Measurements from ENCODE around the gene PKHD1.

Gene PKHD1

DNA sequence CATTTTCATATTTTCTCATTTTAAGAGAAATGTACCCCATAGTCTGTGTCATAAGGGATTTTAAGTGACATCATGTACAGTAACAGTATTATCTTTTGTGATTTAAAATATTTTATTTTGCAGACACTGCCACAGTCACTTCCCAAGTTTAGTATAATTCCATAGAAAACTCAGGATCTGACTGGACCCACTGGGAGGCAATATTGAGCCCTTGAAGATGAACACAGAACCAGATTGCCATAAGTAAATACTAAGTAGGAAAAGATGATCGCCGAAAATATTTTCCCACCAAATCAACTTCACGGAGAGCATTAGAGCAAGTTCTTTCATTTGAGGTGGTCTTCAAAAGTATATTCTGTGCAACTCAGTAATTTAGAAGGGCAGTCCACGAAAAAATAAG is 17.6 kb upstream of the PKHD1 start:
- DNase-seq: no peak

DNA sequence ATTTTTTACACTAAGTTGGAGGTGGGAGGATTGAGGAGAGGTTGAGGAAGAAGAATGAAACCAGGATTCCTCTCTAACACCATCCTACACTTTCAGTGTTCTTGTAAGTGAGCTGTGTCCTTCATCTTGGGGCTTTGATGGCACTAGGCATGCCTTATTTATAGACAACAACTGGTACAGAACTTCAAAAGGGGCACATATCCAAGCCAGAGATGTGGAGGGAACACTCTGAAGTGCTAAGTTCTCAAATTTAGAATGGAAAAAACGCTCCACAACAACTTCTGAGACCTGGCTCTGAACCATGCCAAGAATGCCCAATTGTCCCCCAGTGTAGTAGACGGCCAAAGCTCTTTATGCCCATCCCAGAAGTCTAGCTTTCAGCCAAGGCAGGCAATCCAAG is 16.2 kb upstream of the PKHD1 start:
- no peak for DNase-seq

DNA sequence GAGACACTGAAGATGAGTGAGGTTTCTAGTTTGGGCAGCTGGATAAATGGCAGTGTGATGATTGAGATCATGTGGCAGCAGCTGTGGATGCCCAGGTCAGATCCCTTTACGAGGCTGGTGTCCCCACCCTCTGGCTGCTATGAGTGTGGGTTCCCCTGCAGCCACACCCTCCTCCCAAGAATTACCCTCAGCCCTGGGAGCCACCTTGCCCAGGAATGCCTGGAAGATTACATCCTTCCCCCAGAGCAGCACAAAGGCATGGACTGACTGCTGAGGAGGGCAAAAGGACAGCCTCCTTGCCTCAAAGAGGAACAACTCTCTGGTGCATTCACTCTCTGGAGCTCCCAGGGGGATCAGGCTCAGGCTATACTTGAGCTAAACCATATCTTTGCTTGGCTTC is 15.0 kb upstream of the PKHD1 start:
- DNase-seq: no peak

DNA sequence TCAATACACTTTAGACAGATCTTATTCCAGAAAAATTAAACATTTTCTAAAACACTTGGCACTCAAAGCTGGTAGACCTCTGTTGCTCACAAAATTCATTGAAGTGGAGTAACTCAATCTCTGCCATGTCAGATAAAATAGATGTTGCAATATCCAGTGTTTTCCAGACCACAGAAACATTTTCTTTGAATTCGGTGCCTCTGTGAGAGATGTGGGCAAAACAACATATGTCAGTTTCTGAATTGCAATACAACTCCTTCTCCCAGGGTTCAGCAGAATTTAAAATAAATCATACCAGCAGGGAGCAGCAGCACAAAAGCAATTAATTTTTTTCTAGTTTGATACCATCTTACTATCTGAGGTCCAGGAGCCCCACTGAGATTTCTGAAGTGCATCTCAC is 11.3 kb upstream of the PKHD1 start:
- DNase-seq: no peak

DNA sequence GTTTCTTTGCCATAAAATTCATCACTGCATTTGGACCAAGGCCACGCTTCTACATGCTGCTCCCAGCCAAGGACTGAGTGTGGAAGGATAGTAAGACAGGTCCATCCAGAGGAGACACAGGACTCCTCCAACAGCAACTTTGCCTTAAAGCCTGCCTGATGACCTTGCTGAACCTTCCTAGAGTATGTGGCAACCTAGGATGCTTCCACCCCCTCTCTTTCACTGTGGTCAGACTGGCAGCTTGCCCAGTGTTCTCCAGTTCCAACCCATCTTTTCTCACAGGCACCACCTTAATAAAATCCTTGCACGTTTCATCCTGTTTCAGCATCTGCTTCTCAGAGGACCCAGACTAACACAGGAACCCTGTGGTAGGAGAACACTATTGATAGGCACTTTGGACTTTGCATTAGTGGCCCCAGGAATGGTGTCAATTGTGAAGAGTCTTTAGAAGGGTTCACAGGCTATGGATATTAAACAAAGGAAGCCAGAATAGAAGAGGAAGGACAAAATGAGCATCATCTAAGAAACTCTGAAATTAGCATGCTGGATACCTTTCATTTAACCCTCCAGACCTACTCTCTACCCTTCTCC is 2.4 kb upstream of the PKHD1 start:
- no peak for DNase-seq

DNA sequence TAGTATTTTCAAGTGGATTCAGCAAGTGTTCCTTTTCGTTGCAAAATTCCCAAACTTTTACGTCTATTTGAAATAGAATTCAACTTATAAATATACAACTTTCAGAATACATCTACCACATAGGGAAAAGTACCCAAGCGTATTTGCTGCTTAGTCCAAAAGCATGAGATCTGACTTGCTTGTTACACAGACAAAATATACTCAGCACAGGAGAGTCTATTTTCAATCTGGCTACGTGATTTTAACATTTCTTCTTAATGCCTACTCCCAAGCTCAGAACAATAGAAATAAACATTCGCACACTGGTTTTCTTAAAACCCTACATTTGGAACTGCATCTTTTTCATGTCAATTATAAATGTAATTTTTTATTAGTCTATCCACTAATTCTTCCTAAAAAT is 672 bp downstream of the PKHD1 start:
- DNase-seq: no peak

DNA sequence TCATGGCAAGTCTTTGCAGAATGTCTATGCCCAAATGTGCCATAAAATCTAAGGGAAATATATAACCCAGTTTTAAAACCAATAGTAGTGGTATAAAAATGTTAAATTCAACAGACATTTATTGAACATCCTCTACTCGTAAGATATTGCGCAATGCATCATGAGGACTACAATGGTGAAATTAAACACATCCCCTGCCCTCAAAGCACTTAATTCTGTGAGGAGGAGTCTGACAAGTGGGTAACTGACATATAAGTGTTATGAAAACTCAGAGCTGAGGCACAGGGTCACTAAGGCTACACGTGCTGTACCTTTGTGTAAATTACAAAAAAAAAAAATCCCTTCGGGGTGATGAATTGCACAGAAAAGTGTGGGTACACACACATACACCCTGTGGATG is 6.2 kb downstream of the PKHD1 start:
- no peak for DNase-seq

DNA sequence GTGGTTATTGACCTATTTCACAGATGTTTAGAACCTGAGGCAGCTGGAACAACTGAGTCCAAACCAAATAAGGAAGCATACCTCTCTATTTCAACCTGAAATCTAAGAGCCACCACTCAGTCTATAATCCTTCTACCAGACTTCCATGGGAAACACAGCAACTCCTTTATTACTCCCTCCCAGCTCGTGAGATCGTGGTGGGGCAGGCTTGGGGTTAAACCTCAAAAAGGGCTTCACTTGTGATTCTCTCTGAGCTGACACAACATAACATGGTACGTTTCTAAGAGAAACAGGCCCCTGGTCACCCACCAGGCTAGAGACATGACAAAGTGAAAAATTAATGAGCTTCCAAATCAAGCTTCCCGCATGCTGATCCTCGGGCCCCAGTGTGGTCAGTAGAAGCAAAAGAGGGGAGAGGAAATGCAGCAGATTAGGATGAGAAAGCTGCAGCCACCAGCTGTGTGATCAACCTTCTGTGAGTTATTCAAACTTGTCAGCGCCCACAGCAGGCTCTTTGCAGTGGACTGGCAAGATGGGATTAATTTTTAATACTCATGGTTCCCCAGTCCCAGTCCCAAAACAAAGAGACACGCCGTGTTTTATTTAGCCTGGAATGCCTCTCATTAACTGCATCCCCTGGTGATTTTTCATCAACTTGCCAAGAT is 9.3 kb downstream of the PKHD1 start:
- DNase-seq: no peak

DNA sequence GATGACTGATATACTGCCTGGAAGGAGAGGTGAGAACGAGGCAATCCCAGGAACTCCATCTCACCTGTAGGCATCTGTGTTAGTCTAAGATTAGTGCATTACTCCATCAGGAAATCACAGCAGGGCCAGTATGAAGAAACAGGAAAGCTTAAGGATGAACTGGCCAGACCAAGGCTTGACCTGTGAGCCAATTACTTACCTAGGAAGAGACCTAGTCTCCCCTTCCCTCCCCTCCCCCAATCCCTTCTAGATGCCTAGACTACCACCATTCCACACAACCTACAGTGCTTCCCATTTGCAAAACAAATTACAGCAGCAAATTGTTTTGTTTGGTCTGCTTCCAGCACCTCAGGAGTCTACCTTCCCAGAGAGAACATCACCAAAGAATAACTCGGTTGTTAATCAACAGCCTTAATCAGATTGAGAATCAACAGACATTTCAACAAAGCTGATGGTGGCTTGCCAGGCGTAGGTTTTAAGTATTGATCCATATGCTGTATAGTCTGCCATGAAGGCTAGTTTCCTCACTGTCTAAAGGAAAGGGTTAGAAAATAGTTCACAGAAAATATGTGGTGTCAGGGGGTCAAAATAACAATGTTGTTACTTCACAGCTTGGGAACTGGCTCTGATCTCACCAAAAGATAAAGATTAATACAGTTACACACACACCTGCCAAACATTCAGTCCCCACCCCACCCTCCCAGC is 10.1 kb downstream of the PKHD1 start:
- no peak for DNase-seq

DNA sequence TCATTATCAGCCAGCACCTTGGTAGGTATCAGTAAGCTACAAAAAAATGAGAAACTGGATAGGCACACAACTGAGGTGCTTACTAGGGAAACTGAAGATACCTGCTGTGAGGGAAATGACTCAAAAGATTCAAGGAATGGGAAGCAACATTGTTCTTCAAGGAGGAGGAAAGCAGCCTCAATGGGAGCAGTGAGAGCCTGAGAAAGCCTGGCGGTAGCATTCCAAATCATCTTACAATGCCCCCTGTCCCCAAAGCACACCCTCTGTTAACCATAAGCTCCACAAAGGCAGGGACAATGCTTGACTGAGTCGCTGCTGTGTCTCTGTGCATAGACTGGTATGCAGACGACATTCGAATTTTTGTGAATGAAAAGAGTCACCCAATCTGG is 10.6 kb downstream of the PKHD1 start:
- DNase-seq: no peak

DNA sequence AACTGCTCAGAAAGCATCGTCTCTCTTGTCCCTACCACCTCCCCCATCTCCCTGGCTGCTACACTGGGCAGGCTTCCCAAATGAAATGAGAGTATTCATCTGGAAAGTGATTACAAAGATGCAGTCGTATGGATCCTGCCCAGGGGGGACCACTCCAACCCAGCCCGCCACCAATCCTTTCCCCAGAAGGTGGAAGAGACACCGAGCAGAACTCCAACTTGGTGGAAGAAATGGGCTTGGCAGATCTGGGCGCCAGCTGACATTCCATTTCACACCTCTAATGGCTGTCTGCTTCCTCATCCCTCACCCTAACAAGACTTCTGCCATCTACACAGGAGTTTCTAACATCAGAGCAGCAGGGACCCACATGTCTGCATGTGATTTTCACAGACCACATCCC is 12.7 kb downstream of the PKHD1 start:
- DNase-seq: no peak

DNA sequence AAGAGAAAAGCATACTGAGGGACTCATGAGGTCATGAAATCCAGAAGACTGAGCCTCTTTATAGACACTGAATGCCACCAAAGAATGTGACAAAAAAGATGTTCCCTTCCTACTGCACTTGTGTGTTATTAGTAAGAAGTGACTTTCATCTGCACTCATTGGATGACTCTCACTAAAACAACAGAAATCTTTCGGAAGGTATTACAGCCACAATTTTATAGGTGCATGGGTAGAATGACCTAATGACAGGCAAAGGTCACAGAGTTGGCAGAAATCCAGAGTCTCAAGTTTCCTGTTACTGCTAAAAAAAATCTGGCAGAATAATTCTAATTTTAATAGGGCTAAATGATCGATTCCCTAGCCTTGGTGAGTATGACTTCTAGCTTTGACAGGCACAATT is 13.3 kb downstream of the PKHD1 start:
- no peak for DNase-seq

DNA sequence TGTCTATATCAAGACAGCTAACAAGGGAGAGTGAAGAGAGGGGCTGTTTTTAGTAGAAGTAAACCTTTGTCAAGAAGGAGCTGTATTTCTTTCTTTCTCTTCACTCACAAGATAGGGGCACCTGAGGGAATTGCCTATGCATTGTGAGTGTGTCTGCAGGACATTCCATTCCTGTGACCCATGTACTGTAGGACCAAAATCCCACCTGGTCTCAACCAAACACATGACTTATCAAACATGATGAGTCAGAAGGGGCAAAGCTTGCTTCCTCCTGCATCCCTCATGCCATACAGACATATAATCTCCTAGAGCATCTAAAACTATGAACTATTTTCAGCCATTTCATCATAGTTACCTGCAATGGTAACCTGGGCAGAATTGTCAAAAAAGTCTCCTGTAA is 21.8 kb downstream of the PKHD1 start:
- DNase-seq: no peak

DNA sequence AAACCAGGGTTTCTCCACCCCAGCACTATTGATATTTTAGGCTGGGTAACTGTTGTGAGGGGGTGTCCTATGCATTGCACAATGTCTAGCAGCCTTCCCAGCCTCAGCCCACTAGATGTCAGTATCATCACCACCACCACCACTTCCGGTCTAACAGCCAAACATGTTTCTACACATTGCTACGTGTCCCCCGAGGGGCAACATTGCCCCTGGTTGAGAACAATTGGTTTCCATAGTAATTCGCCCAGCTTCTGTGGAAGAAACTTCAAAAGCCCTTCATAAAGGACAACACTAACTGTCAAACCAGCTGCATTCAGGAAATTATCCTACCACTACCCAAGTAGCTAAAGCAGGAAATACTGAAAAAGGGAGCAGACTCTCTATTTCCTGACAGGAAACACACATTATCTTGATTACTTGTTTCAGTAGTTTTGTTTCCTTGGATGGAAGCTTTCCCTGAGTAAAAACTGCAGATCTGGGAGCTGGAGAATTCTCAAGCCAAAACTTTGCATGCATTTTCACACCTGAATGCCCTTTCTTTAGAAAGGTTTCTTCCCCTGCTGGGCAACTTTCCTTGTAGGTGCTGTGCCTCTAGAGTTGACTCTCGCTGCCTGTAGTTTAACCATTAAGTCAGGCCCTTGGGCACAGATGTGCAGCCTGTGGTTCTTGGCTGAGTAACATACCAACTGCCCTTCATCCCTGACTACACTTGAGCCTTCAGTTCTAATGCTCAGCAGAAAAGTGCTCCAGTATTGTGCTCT is 23.6 kb downstream of the PKHD1 start:
- no peak for DNase-seq

DNA sequence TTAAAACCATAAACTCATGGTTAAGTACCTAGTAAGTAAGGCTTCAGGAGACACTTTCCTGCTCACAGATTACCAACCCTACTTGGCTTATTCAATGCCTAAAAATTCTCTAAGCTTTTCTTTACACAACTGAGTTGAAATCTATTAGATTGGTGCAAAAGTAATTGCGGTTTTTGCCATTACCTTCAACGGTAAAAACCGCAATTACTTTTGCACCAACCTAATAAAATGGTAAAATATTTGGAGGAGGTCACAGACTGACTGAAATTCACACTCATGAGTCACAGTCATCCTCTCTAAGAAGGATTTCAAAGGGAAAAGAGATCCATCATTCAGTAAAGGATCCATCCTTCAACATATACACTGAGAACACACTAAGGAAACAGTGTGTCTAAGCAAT is 25.9 kb downstream of the PKHD1 start:
- DNase-seq: no peak

DNA sequence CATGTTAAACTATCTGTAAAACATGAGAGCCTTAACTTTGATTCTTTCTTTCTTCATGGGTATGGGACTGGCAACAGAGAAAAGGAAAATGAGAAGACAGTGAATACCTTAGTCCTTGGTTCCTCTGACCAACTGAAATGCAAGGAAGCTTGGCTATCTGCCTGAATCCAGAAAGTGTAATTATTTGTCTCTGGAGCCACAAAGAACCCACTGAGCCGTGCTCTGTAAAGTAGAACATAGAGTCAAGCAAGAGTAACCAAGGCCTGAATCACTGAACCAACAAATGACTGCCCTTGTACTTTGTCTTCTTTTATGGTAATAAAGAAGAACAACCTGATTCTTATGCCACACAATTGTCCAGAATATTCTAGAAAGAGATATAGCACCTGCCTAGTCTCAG is 27.6 kb downstream of the PKHD1 start:
- no peak for DNase-seq

DNA sequence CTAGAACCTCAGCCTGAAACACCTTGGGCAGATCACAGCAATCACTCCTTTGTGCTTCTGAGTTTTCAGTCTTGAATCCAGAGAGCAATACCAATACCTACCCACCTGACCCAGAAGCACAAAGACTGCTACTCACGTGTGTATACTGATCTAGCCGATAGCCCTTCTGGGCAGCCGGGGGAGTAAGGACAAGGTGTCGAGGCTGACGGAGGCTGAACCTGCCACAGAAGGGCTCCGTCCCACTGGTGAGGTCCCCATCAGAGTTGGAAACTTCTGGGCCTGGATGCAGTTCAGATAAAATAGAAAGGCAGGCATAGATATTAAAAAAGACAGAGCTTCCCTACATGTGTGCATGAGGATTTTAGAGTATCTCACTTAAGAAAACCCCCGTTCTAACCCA is 32.0 kb downstream of the PKHD1 start:
- no peak for DNase-seq

DNA sequence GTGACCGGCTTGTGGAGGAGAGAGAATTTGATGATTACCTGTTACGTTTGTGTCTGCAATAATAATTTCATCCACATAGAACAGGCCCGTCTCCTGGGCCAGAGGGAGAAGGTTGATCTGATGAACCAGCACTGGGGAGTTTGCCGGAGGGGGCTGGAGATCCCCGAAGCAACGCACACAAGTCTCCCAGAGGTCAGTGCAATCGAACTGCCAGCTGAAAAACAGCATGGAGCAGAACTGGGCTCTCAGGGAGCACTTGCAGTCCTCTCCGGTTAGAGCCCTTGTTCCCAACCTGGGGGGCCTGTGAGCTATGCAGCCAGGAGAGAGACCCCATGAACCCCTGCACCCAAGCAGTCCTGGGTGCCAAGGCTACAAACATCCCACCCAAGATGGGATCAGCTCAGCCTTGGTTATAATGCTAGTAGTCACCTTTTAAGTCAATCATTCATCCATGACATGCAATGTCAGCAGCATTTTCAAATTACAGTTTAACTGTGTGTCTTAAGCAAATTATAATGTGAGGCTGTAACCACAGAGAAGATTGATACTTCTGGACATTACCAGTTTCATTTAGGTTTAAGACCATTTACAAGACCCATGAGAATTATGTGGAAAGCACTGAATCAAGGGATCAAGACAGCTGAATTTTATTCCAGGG is 34.2 kb downstream of the PKHD1 start:
- no peak for DNase-seq

DNA sequence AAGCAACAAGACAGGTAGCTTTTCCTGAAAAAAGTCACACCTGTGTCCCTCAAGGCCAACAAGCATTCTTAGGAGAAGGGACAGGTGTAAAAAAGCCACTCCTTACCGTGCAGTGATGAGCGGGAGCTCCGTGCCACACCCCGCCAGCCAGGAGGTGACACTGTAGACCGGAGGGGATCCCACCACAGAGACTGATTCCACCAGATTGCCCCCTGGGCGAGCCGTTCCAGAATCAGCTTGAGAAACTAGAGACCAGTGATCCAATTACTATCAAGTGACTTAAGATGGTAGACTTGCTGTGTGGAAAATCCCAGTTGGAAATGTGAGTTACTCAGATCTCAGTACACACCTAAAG is 37.4 kb downstream of the PKHD1 start:
- DNase-seq: no peak

DNA sequence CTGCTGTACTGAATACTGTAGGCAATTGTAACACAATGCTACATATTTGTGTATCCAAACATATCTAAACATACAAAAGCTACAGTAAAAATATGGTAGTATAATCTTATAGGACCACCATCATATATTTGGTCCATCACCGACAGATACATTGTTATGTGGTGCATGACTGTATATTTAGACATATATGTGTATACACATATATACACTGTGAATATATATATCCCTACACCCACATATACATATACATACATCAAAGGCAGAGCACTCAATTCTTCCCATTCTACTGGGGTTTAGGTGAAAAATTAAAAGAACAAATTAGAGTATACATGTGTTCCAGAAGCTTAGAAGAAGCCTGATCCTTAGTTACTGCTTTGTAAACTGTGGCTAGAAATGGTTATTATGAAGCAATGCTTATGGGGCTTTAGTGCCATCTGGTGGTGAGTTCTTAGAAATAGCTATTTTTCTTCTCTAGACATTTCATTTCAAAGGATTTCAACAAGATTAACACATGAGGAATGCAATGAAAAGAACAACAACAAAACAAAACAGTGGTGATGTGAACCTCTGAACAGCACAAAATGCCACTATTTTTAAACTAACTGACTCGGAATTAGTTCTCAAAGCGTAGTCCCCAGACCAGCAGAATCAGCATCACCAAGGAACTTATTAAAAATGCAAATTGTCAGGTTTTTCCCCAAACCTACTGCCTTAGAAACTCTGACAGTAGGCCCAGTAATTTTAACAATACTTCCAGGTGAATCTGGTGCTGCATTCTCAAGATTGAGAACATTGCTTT is 38.0 kb downstream of the PKHD1 start:
- DNase-seq: no peak

DNA sequence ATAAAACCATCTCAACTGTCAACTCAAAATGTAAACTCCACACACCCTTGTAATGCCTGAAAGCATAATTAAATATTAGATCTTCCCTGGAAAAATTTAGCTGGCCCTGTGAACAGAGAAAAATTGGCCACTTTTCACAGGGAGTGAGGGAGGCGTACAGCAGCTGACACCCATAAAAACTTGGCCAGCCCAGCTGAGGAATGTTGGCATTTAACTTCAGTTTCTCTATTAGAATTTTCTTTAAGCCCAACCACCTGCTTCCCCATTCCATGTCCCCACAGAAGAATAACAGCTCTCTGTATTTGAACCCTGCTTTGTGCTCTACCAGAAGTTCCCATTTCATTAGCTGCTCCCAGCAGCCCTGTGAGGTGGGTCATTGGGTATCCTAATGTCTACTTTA is 41.0 kb downstream of the PKHD1 start:
- no peak for DNase-seq

DNA sequence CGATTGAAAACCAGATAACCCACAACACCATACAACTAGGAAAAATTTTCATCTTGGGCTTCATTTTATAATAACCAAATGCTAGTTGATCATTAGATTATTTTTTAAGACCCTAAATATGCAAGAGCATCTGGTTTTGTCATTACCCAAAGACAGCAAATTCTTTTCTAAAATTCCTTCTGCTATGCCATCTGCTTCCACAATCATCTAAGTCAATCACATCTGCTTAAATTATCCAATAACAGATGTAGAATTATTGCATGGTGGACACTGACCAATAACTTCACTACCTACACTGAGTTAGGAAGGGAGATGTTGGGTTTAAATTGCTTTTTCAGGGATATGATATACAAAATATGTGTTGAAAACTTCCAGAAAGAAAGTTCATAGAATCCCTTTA is 41.9 kb downstream of the PKHD1 start:
- DNase-seq: no peak

DNA sequence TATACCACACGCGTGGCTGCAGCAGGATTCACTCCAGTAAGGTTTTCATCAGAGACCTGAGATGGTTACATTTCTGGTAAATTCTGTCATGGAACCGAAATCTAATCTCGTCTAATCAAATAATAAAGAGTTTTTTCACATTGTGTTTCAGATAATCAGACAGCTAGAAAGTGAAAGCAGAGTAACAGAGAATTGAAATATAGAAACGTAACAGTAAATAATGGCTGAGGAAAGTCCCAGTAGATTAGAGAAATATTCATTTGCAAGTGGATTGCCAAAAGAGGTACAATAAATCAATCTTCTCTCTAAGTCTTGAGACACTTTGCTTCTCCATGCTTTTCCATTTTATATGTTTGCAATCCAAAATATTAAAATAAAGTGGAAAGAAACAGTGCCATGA is 42.4 kb downstream of the PKHD1 start:
- no peak for DNase-seq

Data from SIG-M5 (cell line).